ENCODE measurements around the gene ALLC.
"Not testable (repeated sequence)": the region's sequence is repeated elsewhere in the genome, so short reads cannot be mapped to it uniquely, and the experiment has no call there.

ALLC gene

GRCh38 chr2:3626812-3627499 is 31.0 kb upstream of the ALLC start:
- DNase-seq = no peak

GRCh38 chr2:3627500-3628100 is 30.4 kb upstream of the ALLC start:
- DNase-seq = no peak

GRCh38 chr2:3628241-3628679 is 29.7 kb upstream of the ALLC start:
- DNase-seq = no peak

- DNase-seq = no peak
Observed at GRCh38 chr2:3628800-3629199, 29.2 kb upstream of the ALLC start.

GRCh38 chr2:3630631-3631030 is 27.4 kb upstream of the ALLC start:
- DNase-seq = no peak

GRCh38 chr2:3631161-3631850 is 26.7 kb upstream of the ALLC start:
- no peak for DNase-seq

- DNase-seq = no peak
Observed at GRCh38 chr2:3631851-3632659, 25.9 kb upstream of the ALLC start.

- DNase-seq = no peak
Observed at GRCh38 chr2:3633089-3633981, 24.7 kb upstream of the ALLC start.

- DNase-seq = no peak
Observed at GRCh38 chr2:3633982-3634595, 23.9 kb upstream of the ALLC start.

- DNase-seq = no peak
Observed at GRCh38 chr2:3634596-3635121, 23.3 kb upstream of the ALLC start.

- no peak for DNase-seq
Observed at GRCh38 chr2:3635171-3635974, 22.6 kb upstream of the ALLC start.

- DNase-seq = not testable (repeated sequence)
Observed at GRCh38 chr2:3635975-3636327, 22.0 kb upstream of the ALLC start.

- DNase-seq = no peak
Observed at GRCh38 chr2:3636586-3637310, 21.3 kb upstream of the ALLC start.

GRCh38 chr2:3637311-3637675 is 20.7 kb upstream of the ALLC start:
- no peak for DNase-seq

- no peak for DNase-seq
Observed at GRCh38 chr2:3637692-3638455, 20.1 kb upstream of the ALLC start.

- DNase-seq = no peak
Observed at GRCh38 chr2:3638456-3638810, 19.6 kb upstream of the ALLC start.

GRCh38 chr2:3639015-3639630 is 18.9 kb upstream of the ALLC start:
- no peak for DNase-seq

GRCh38 chr2:3639653-3640052 is 18.3 kb upstream of the ALLC start:
- no peak for DNase-seq

GRCh38 chr2:3641181-3641580 is 16.8 kb upstream of the ALLC start:
- no peak for DNase-seq
